GM12878 (cell line): ENCODE measurements around the gene ALS2. TPM values are rescaled to one million over a fixed set of nuclear protein-coding genes. Genes with fewer than 3 reads are reported as not detected.

Experiments used
- ATAC-seq: fragments of 200-7000 bp; cut with Tn5 transposase; 3 replicates; pipeline ENCODE4 v1.9.1; 2020; ENCODE audit warnings: mild to moderate bottlenecking, moderate library complexity
- BruUV-seq: library from RNA; stranded (reverse); fragments of 400-500 nt; replicated peaks from 2 replicates; lab custom pipeline; 2021; lab: Mats Ljungman, UMichigan
- CTCF ChIA-PET: fragments of 300-600 bp; sonication (Branson Sonifier 250); formaldehyde crosslinking; extraction: SDS; loops from one replicate; lab custom pipeline; 2021; ENCODE audit warnings: inconsistent platforms; lab: Yijun Ruan, JAX
- POLR2A ChIA-PET: fragments of 350-600 bp; formaldehyde crosslinking; extraction: SDS; loops from one replicate; lab custom pipeline; 2021; ENCODE audit warnings: inconsistent platforms; lab: Charles Lee
- RAD21 ChIA-PET: fragments of 300-600 bp; sonication (Branson Sonifier 250); formaldehyde crosslinking; loops from one replicate; lab custom pipeline; 2023; ENCODE audit warnings: antibody characterized with exemption; ENCODE audit not compliant: unreplicated experiment; lab: Charles Lee
- SMC1A ChIA-PET: fragments of 300-600 bp; sonication (Branson Sonifier 250); formaldehyde crosslinking; loops from one replicate; lab custom pipeline; 2023; ENCODE audit not compliant: unreplicated experiment, uncharacterized antibody; lab: Charles Lee
- DNase-seq: peaks from one replicate; pipeline ENCODE4 v3.0.0-alpha.2; 2011; ENCODE audit warnings: low read depth, low spot score
- FAIRE-seq: peaks from 3 replicates; lab custom pipeline; 2011; peaks lifted over from hg19 to GRCh38; lab: Jason Lieb, UNC
- H2AFZ ChIP-seq: 2 replicates; pipeline ENCODE4 v1.6.0; 2011; ENCODE audit warnings: low read depth, low read length, control low read depth; ENCODE audit not compliant: control insufficient read depth
- H3K27ac ChIP-seq: 2 replicates; pipeline ENCODE4 v1.5.1; 2011; ENCODE audit warnings: control low read depth; ENCODE audit not compliant: control insufficient read depth, insufficient read depth
- H3K27me3 ChIP-seq, 2 experiments: replicated peaks in 1 of 2; 2 replicates each; pipeline versions ENCODE4 v1.6.0 to v1.6.1; 2011; ENCODE audit warnings: low read length in 1 of 2; ENCODE audit not compliant: control insufficient read depth in 2 of 2, insufficient read depth in 2 of 2
- H3K36me3 ChIP-seq, 2 experiments: 2 replicates each; pipeline ENCODE4 v1.5.1; 2011; ENCODE audit warnings: low read length in 1 of 2; ENCODE audit not compliant: control insufficient read depth in 2 of 2, insufficient read depth in 2 of 2
- H3K4me1 ChIP-seq: 2 replicates; pipeline ENCODE4 v1.6.1; 2011; ENCODE audit warnings: mild to moderate bottlenecking, low read length, moderate library complexity, mixed read lengths; ENCODE audit not compliant: control insufficient read depth, insufficient read depth
- H3K4me2 ChIP-seq: 2 replicates; pipeline ENCODE4 v1.6.0; 2011; ENCODE audit warnings: control low read depth; ENCODE audit not compliant: control insufficient read depth, insufficient read depth
- H3K4me3 ChIP-seq: fragments of 200-600 bp; sonication (generic); 2 replicates; pipeline ENCODE4 v1.5.1; 2016
- H3K79me2 ChIP-seq: 2 replicates; pipeline ENCODE4 v1.6.0; 2011; ENCODE audit warnings: low read length; ENCODE audit not compliant: control insufficient read depth, insufficient read depth
- H3K9ac ChIP-seq: 2 replicates; pipeline ENCODE4 v1.8.0; 2011; ENCODE audit warnings: low read length, control low read depth, mixed read lengths; ENCODE audit not compliant: control insufficient read depth, insufficient read depth
- H3K9me3 ChIP-seq: replicated peaks from 3 replicates; pipeline ENCODE4 v1.5.1; 2011; ENCODE audit warnings: mild to moderate bottlenecking, low read length; ENCODE audit not compliant: control insufficient read depth, insufficient read depth
- H4K20me1 ChIP-seq: 2 replicates; pipeline ENCODE4 v1.6.0; 2011; ENCODE audit not compliant: control insufficient read depth, insufficient read depth
- CTCF ChIP-seq, 3 experiments: IDR thresholded peaks in 2 of 3; conservative IDR thresholded peaks in 1 of 3; 2 replicates each; pipeline ENCODE4 v1.5.1; 2011; ENCODE audit warnings: low read depth in 3 of 3, low read length in 3 of 3, mild to moderate bottlenecking in 3 of 3, control low read depth in 2 of 3, moderate library complexity in 2 of 3, inconsistent platforms in 1 of 3, mixed read lengths in 1 of 3; ENCODE audit not compliant: control insufficient read depth in 2 of 3, insufficient read depth in 1 of 3; ENCODE audit errors: extremely low read depth in 1 of 3
- ESRRA ChIP-seq: IDR thresholded peaks from 2 replicates; pipeline ENCODE4 v1.6.1; 2012; ENCODE audit warnings: mild to moderate bottlenecking, low read length, improper control_type of control experiment
- GABPA ChIP-seq: IDR thresholded peaks from 2 replicates; pipeline ENCODE4 v1.6.1; 2014; ENCODE audit warnings: antibody characterized with exemption, low read depth, mild to moderate bottlenecking, inconsistent platforms
- NRF1 ChIP-seq: conservative IDR thresholded peaks from 2 replicates; pipeline ENCODE4 v1.6.1; 2011; ENCODE audit warnings: mild to moderate bottlenecking, low read depth, low read length, improper control_type of control experiment
- POLR2AphosphoS5 ChIP-seq: IDR thresholded peaks from 2 replicates; pipeline ENCODE4 v1.6.1; 2011; ENCODE audit warnings: mild to moderate bottlenecking, low read length, inconsistent platforms
- RAD21 ChIP-seq: IDR thresholded peaks from 2 replicates; pipeline ENCODE4 v1.6.1; 2011; ENCODE audit warnings: mild to moderate bottlenecking, low read depth, low read length, moderate library complexity; ENCODE audit not compliant: insufficient read depth
- SMC3 ChIP-seq: IDR thresholded peaks from 2 replicates; pipeline ENCODE4 v1.6.1; 2011; ENCODE audit warnings: low read length, improper control_type of control experiment, borderline replicate concordance
- SP1 ChIP-seq: IDR thresholded peaks from one replicate; pipeline ENCODE4 v1.6.1; 2011; ENCODE audit warnings: low read depth, low read length
- WGBS: methylation state at CpG from one replicate; pipeline ENCODE4 v1.1.6; 2016; ENCODE audit warnings: low lambda C conversion rate; ENCODE audit not compliant: insufficient replicate concordance, insufficient coverage; ENCODE audit errors: missing lambda C conversion rate; 5-methylcytosine and 5-hydroxymethylcytosine counted together
- in situ Hi-C: fragments of 300-500 bp; cut with MboI; formaldehyde crosslinking; loops from 9 replicates; pipeline ENCODE4 v1.14.3; 2018; ENCODE audit warnings: mixed read lengths
- intact Hi-C: fragments of 100-400 bp; cut with micrococcal nuclease; formaldehyde crosslinking; loops from one replicate; pipeline ENCODE4 v1.14.2; 2022; ENCODE audit not compliant: unreplicated experiment
- polyA plus RNA-seq, 11 experiments: library from polyadenylated mRNA; depleted of rRNA in 4 of 11; unstranded in 6 of 11; stranded (reverse) in 5 of 11; fragments of >200 nt; fragmentation: Nextera tagmentation in 4 of 11; fragmentation: Illumina TruSeq in 1 of 11; extraction: Ambion mirVana in 4 of 11; extraction: Trizol in 1 of 11; gene quantifications; 1 replicate in 1 of 11; 2 replicates in 10 of 11; pipeline versions ENCODE4 v1.2.1 to v1.2.3, GENCODE V29; 2011 to 2016; ENCODE audit warnings: inconsistent platforms in 2 of 11, missing spikeins in 2 of 11, low read depth in 1 of 11
- total RNA-seq, 4 experiments: library from RNA; depleted of rRNA in 3 of 4; stranded (reverse); fragments of >200 nt in 3 of 4; fragmentation: Illumina TruSeq in 1 of 4; extraction: Trizol in 1 of 4; gene quantifications; 2 replicates each; pipeline versions ENCODE4 v1.2.1 to v1.2.3, GENCODE V29; 2013 to 2021

Gene ALS2
- total and polyA plus RNA-seq, 10 of the 15 experiments (the other 5 are each of a cell fraction or from before 2014, with no cell fraction given): 2.4 to 10.4 (median 7.7) TPM

- no peaks in the 10 kb centered on the region for H3K9me3 ChIP-seq
- ATAC-seq: no peak
- ChIA-PET RAD21 (interaction anchor here (0.6 kb wide), 1 partner anchor 653 kb away, joined by 3 read pairs; no protein-coding TSS in a partner anchor), SMC1A (no interaction called here), POLR2A (interaction anchor here (0.7 kb wide), 1 partner anchor 8 kb away, joined by 3 read pairs; no protein-coding TSS in a partner anchor)
- in situ Hi-C loops (no loop called here), intact Hi-C loops (no loop called here)
- no peaks in the 10 kb centered on the region for H3K36me3 ChIP-seq
- H3K4me2 ChIP-seq: no peak overlapping the region
- 0 out of 4 replicates have a peak, but pooled peaks cover 0 to 3% of the 10 kb centered on the region in 2 experiments for H3K27me3 ChIP-seq
- no peak for FAIRE-seq
- no peaks in the 10 kb centered on the region for H3K4me1 ChIP-seq
- H3K4me3 ChIP-seq: no peak overlapping the region
- no peak overlapping the region for H3K27ac ChIP-seq
- no TSS peak for BruUV-seq
- 34% methylated on average over 3 of the region's 3 CpGs for WGBS
- no peaks in the 10 kb centered on the region for H4K20me1 ChIP-seq
- no peak overlapping the region for H3K9ac ChIP-seq
- H2AFZ ChIP-seq: no peak overlapping the region
- TF ChIP-seq NRF1 (no peak), GABPA (no peak), ESRRA (no peak), SP1 (no peak)
- TF ChIP-seq, all 136 proteins: peak for 0
- DNase-seq: no peak
- CTCF ChIA-PET: interaction anchor here (1.1 kb wide), 1 partner anchor 11 kb away, joined by 3 read pairs; no protein-coding TSS in a partner anchor
- H3K79me2 ChIP-seq: no peaks in the 10 kb centered on the region
Observed at GRCh38 chr2:201685156-201685555, 95.6 kb downstream of the ALS2 start.

GRCh38 chr2:201680743-201681142 lies 100.0 kb downstream of the ALS2 start:
- H2AFZ ChIP-seq: no peak overlapping the region
- no peaks in the 10 kb centered on the region for H3K36me3 ChIP-seq
- POLR2A ChIA-PET: no interaction called here
- H3K79me2 ChIP-seq: no peaks in the 10 kb centered on the region
- no peak overlapping the region for H3K27ac ChIP-seq
- no peak overlapping the region for H3K9ac ChIP-seq
- no peaks in the 10 kb centered on the region for H3K4me1 ChIP-seq
- SMC1A ChIA-PET: interaction anchor here (1.0 kb wide), 1 partner anchor 21 kb away, joined by 3 read pairs; no protein-coding TSS in a partner anchor
- ATAC-seq: peak; percentile 71
- DNase-seq: no peak
- H3K9me3 ChIP-seq: no peaks in the 10 kb centered on the region
- H3K27me3 ChIP-seq: 0 out of 4 replicates have a peak, but pooled peaks cover 0 to 3% of the 10 kb centered on the region in 2 experiments
- CTCF ChIA-PET: interaction anchor here (0.6 to 1.3 kb wide), 5 partner anchors 8 to 500 kb away, joined by 3 to 5 read pairs (median 3); no protein-coding TSS in a partner anchor
- intact Hi-C loops (loop anchor here (5.0 kb wide), 1 partner anchor 497 kb away; no protein-coding TSS in a partner anchor), in situ Hi-C loops (no loop called here)
- WGBS: 37% methylated on average over 9 of the region's 9 CpGs
- H3K4me3 ChIP-seq: no peak overlapping the region
- no peak overlapping the region for H3K4me2 ChIP-seq
- H4K20me1 ChIP-seq: no peaks in the 10 kb centered on the region
- no TSS peak for BruUV-seq
- TF ChIP-seq RAD21 (0 out of 2 replicates have a peak, but pooled peaks have one; percentile 28), CTCF (IDR thresholded peaks at IDR 0.05 in 2 of 3, conservative IDR thresholded peaks at IDR 0.05 in 1 of 3; ENCODE audit: control insufficient read depth in 2 of 3, extremely low read depth in 1 of 3, insufficient read depth in 1 of 3, low read depth in 3 of 3, low read length in 3 of 3) (peak; percentile 37 to 68 (median 58)), SMC3 (peak; percentile 30; the same call in 1 of the 2 replicates), POLR2AphosphoS5 (no peak)
- RAD21 ChIA-PET: no interaction called here
- no peak for FAIRE-seq
